Effector memory CD8-positive, alpha-beta T cell (primary cell): Measurements from ENCODE around the gene HES1.

ENCODE experiments used
- ATAC-seq: fragments of 150-1000 bp; cut with Tn5 transposase; replicated peaks from 2 replicates; pipeline ENCODE4 v1.10.0; 2021; ENCODE audit warnings: mild to moderate bottlenecking, moderate library complexity
- DNase-seq, 3 experiments: peaks; one replicate each; pipeline ENCODE4 v3.0.0; 2021
- H3K27ac Mint-ChIP-seq, 2 donors: one replicate each; pipeline ENCODE4 v1.8.0; 2022; ENCODE audit warnings: mild to moderate bottlenecking in 2 of 2, mixed read lengths in 2 of 2, moderate library complexity in 2 of 2
- H3K27me3 Mint-ChIP-seq, 2 donors: one replicate each; pipeline ENCODE4 v1.8.0; 2022; ENCODE audit warnings: mixed read lengths in 2 of 2
- H3K36me3 Mint-ChIP-seq: one replicate; pipeline ENCODE4 v1.8.0; 2022; ENCODE audit warnings: mild to moderate bottlenecking, moderate library complexity, mixed read lengths; ENCODE audit not compliant: insufficient read depth
- H3K4me1 Mint-ChIP-seq, 2 donors: one replicate each; pipeline ENCODE4 v1.8.0; 2022; ENCODE audit warnings: low read depth in 2 of 2, mixed read lengths in 2 of 2
- H3K4me3 Mint-ChIP-seq, 2 donors: one replicate each; pipeline ENCODE4 v1.8.0; 2022; ENCODE audit warnings: mild to moderate bottlenecking in 2 of 2, mixed read lengths in 2 of 2, moderate library complexity in 2 of 2
- H3K9me3 Mint-ChIP-seq, 2 donors: one replicate each; pipeline ENCODE4 v1.8.0; 2022; ENCODE audit warnings: mixed read lengths in 2 of 2

The HES1 gene

GRCh38 chr3:194165271-194166018 is 29.5 kb downstream of the HES1 start:
- Mint-ChIP-seq H3K36me3 (no peaks in the 10 kb centered on the region), H3K4me1 (no peaks in the 10 kb centered on the region), H3K27me3 (peaks cover 65 to 87% of the 10 kb centered on the region in 2 donors), H3K4me3 (no peak overlapping the region), H3K9me3 (no peaks in the 10 kb centered on the region), H3K27ac (no peak overlapping the region)
- no peak for DNase-seq
- ATAC-seq, result no peak

GRCh38 chr3:194166682-194167479 is 30.9 kb downstream of the HES1 start:
- H3K27ac Mint-ChIP-seq, result no peak overlapping the region
- DNase-seq (no peak), ATAC-seq (no peak)
- no peaks in the 10 kb centered on the region for H3K36me3 Mint-ChIP-seq
- H3K9me3 Mint-ChIP-seq, result no peaks in the 10 kb centered on the region
- no peak overlapping the region for H3K4me3 Mint-ChIP-seq
- H3K4me1 Mint-ChIP-seq, result no peaks in the 10 kb centered on the region
- peaks cover 55 to 75% of the 10 kb centered on the region in 2 donors for H3K27me3 Mint-ChIP-seq

- no peak overlapping the region for H3K27ac Mint-ChIP-seq
- no peak overlapping the region for H3K4me3 Mint-ChIP-seq
- H3K36me3 Mint-ChIP-seq, result no peaks in the 10 kb centered on the region
- H3K4me1 Mint-ChIP-seq, result no peaks in the 10 kb centered on the region
- no peak for DNase-seq
- peaks cover 52 to 75% of the 10 kb centered on the region in 2 donors for H3K27me3 Mint-ChIP-seq
- ATAC-seq, result no peak
- no peaks in the 10 kb centered on the region for H3K9me3 Mint-ChIP-seq
Measured at GRCh38 chr3:194167480-194168282, 31.7 kb downstream of the HES1 start.

DNA sequence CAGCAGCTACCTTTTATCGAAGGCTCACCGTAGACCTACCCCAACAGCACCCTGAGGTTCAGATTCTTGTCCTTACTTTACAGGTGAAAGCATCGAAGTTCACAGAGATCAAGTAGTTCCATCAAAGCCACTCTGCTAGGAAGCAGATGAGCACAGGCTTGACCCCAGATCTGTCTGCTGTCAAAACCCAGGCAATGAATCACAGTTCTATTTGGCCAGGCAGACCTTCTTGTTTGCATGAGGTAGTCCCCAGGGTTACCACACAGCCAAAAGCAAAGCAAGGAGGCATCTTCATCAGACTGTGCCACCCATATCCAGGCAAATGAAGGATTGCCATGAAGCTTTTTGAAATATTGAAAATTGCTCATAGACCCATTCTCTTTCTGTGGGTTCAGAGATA is 33.0 kb downstream of the HES1 start:
- ATAC-seq, result no peak
- no peaks in the 10 kb centered on the region for H3K9me3 Mint-ChIP-seq
- no peaks in the 10 kb centered on the region for H3K4me1 Mint-ChIP-seq
- DNase-seq, result no peak
- no peak overlapping the region for H3K4me3 Mint-ChIP-seq
- H3K27ac Mint-ChIP-seq, result no peak overlapping the region
- H3K36me3 Mint-ChIP-seq, result no peaks in the 10 kb centered on the region
- peaks cover 47 to 74% of the 10 kb centered on the region in 2 donors for H3K27me3 Mint-ChIP-seq

- H3K4me1 Mint-ChIP-seq, result no peaks in the 10 kb centered on the region
- no peak for DNase-seq
Measured at GRCh38 chr3:194169595-194169994, 33.6 kb downstream of the HES1 start.

GRCh38 chr3:194170793-194171192 is 34.8 kb downstream of the HES1 start:
- H3K9me3 Mint-ChIP-seq, result no peaks in the 10 kb centered on the region
- DNase-seq (no peak), ATAC-seq (no peak)
- no peak overlapping the region for H3K4me3 Mint-ChIP-seq
- H3K4me1 Mint-ChIP-seq, result no peaks in the 10 kb centered on the region
- no peaks in the 10 kb centered on the region for H3K36me3 Mint-ChIP-seq
- no peak overlapping the region for H3K27ac Mint-ChIP-seq
- peaks cover 49 to 72% of the 10 kb centered on the region in 2 donors for H3K27me3 Mint-ChIP-seq

More at GRCh38 chr3:194169595-194169994, 33.6 kb downstream of the HES1 start:
- Mint-ChIP-seq H3K27me3 (peaks cover 47 to 74% of the 10 kb centered on the region in 2 donors), H3K36me3 (no peaks in the 10 kb centered on the region), H3K9me3 (no peaks in the 10 kb centered on the region), H3K27ac (no peak overlapping the region), H3K4me3 (no peak overlapping the region)
- no peak for ATAC-seq

GRCh38 chr3:194174406-194174805 is 38.5 kb downstream of the HES1 start:
- Mint-ChIP-seq H3K9me3 (no peaks in the 10 kb centered on the region), H3K36me3 (no peaks in the 10 kb centered on the region), H3K4me1 (no peaks in the 10 kb centered on the region), H3K4me3 (no peak overlapping the region), H3K27me3 (peaks cover 30 to 68% of the 10 kb centered on the region in 2 donors), H3K27ac (no peak overlapping the region)
- DNase-seq (no peak), ATAC-seq (no peak)

DNA sequence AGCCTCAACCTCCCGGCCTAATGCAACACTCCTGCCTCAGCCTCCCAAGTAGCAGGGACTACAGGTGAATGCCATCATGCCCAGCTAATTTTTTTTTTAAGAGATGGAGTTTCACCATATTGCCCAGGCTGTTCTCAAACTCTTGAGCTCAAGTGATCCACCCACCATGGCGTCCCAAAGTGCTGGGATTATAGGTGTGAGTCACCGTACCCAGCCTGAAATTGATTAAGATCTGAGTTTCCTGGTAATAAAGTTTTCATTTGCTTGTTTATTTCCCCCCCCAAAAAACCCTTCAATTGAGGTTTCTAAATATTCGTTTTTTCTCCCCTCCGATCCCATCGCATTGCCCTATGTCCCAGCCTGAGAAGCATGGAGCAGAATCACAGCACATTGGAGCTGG is 39.0 kb downstream of the HES1 start:
- ATAC-seq, result no peak
- H3K4me3 Mint-ChIP-seq, result no peak overlapping the region
- peaks cover 27 to 63% of the 10 kb centered on the region in 2 donors for H3K27me3 Mint-ChIP-seq
- no peak overlapping the region for H3K27ac Mint-ChIP-seq
- H3K9me3 Mint-ChIP-seq, result no peaks in the 10 kb centered on the region
- DNase-seq, result no peak
- H3K4me1 Mint-ChIP-seq, result no peaks in the 10 kb centered on the region
- H3K36me3 Mint-ChIP-seq, result no peaks in the 10 kb centered on the region

GRCh38 chr3:194176274-194176991 is 40.5 kb downstream of the HES1 start:
- H3K27me3 Mint-ChIP-seq, result peaks cover 27 to 60% of the 10 kb centered on the region in 2 donors
- no peaks in the 10 kb centered on the region for H3K4me1 Mint-ChIP-seq
- no peaks in the 10 kb centered on the region for H3K36me3 Mint-ChIP-seq
- no peaks in the 10 kb centered on the region for H3K9me3 Mint-ChIP-seq
- ATAC-seq, result no peak
- H3K27ac Mint-ChIP-seq, result no peak overlapping the region
- H3K4me3 Mint-ChIP-seq, result no peak overlapping the region
- DNase-seq, result no peak

GRCh38 chr3:194177141-194177540 is 41.2 kb downstream of the HES1 start:
- no peak overlapping the region for H3K27ac Mint-ChIP-seq
- no peak for ATAC-seq
- peaks cover 27 to 55% of the 10 kb centered on the region in 2 donors for H3K27me3 Mint-ChIP-seq
- no peak for DNase-seq
- no peaks in the 10 kb centered on the region for H3K36me3 Mint-ChIP-seq
- H3K4me3 Mint-ChIP-seq, result no peak overlapping the region
- H3K9me3 Mint-ChIP-seq, result no peaks in the 10 kb centered on the region
- H3K4me1 Mint-ChIP-seq, result no peaks in the 10 kb centered on the region

DNA sequence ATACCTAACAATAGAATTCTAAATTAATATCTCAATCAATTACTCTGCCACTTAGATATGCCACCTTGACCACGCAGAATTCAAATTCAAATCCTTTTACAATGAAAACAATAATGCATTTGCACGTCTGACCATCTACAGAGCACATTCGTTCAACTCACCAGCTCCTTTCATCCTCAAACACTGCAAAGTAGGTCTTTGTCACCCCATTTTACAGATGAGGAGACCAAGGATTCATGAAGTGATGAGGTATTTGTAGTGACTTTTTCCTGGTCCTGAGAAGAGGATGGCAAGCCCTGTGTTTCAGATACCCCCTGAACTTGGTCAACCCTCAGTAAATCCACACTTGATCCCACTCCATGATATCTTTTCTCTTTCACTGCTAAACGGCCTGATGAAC is 42.2 kb downstream of the HES1 start:
- Mint-ChIP-seq H3K4me1 (no peaks in the 10 kb centered on the region), H3K27ac (no peak overlapping the region), H3K4me3 (no peak overlapping the region), H3K36me3 (no peaks in the 10 kb centered on the region), H3K9me3 (no peaks in the 10 kb centered on the region), H3K27me3 (peaks cover 27 to 46% of the 10 kb centered on the region in 2 donors)
- no peak for DNase-seq
- no peak for ATAC-seq

- Mint-ChIP-seq H3K9me3 (no peaks in the 10 kb centered on the region), H3K27ac (no peak overlapping the region), H3K4me3 (no peak overlapping the region), H3K36me3 (no peaks in the 10 kb centered on the region), H3K4me1 (no peaks in the 10 kb centered on the region), H3K27me3 (peaks cover 27 to 46% of the 10 kb centered on the region in 2 donors)
- ATAC-seq (no peak), DNase-seq (no peak)
Measured at GRCh38 chr3:194178669-194179068, 42.7 kb downstream of the HES1 start.

DNA sequence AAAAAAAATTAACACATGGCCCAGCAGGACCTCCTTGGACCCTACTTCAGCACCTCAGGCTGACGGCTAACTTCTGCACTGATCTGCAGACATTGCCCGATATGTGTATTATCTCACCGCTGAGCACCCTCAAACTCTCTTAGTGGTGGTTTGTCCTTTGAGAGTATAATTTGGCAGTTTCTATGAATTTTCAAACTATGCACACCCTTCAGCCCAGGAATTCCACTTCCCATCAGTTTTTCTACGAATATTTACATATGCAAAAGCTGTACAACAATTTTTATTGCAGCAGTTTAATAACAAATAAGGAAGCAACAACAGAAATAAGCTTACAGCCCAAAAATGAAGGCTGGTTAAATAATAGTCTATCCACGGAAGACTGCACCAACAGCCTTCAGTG is 44.6 kb downstream of the HES1 start:
- DNase-seq (no peak), ATAC-seq (no peak)
- H3K27me3 Mint-ChIP-seq, result peaks cover 17 to 43% of the 10 kb centered on the region in 2 donors
- H3K4me3 Mint-ChIP-seq, result no peak overlapping the region
- H3K27ac Mint-ChIP-seq, result no peak overlapping the region
- H3K9me3 Mint-ChIP-seq, result no peaks in the 10 kb centered on the region
- H3K4me1 Mint-ChIP-seq, result no peaks in the 10 kb centered on the region
- no peaks in the 10 kb centered on the region for H3K36me3 Mint-ChIP-seq
